OCI-LY7 (cell line): ENCODE measurements around the gene ZXDC. TPM values are rescaled to one million over a fixed set of nuclear protein-coding genes. Genes with fewer than 3 reads are reported as not detected.

Source experiments
- BruUV-seq: library from RNA; stranded (reverse); fragments of 400-500 nt; replicated peaks from 2 replicates; lab custom pipeline; 2021; lab: Mats Ljungman, UMichigan
- CTCF ChIA-PET: fragments of 300-600 bp; sonication (Branson Sonifier 250); formaldehyde crosslinking; loops from one replicate; lab custom pipeline; 2022; ENCODE audit warnings: antibody characterized with exemption; ENCODE audit not compliant: unreplicated experiment; lab: Charles Lee
- POLR2A ChIA-PET: fragments of 300-600 bp; sonication (Branson Sonifier 250); formaldehyde crosslinking; loops from one replicate; lab custom pipeline; 2022; ENCODE audit warnings: antibody characterized with exemption; lab: Charles Lee
- DNase-seq: peaks from one replicate; pipeline ENCODE4 v3.0.0-alpha.2; 2015; ENCODE audit warnings: low spot score
- H2AFZ ChIP-seq: fragments of 200-600 bp; sonication (generic), shearing (Covaris generic); 2 replicates; pipeline ENCODE4 v1.6.1; 2014; ENCODE audit warnings: mild to moderate bottlenecking, antibody characterized with exemption, low read length, moderate library complexity
- H3K27ac ChIP-seq: fragments of 200-600 bp; sonication (generic); 2 replicates; pipeline ENCODE4 v1.5.1; 2014; ENCODE audit warnings: mixed run types, low read depth, mild to moderate bottlenecking, moderate library complexity, low read length, inconsistent platforms; ENCODE audit not compliant: poor library complexity, severe bottlenecking
- H3K36me3 ChIP-seq: fragments of 200-600 bp; sonication (generic); 2 replicates; pipeline ENCODE4 v1.6.1; 2014; ENCODE audit warnings: mild to moderate bottlenecking, antibody characterized with exemption, low read length, moderate library complexity, mixed read lengths; ENCODE audit not compliant: insufficient read depth
- H3K4me1 ChIP-seq: fragments of 200-600 bp; sonication (generic); 2 replicates; pipeline ENCODE4 v1.5.1; 2014; ENCODE audit warnings: mild to moderate bottlenecking, low read length; ENCODE audit not compliant: insufficient read depth, poor library complexity, severe bottlenecking
- H3K4me2 ChIP-seq: fragments of 200-600 bp; sonication (generic); 2 replicates; pipeline ENCODE4 v1.6.1; 2014; ENCODE audit warnings: mild to moderate bottlenecking, low read length
- H3K4me3 ChIP-seq: fragments of 200-600 bp; sonication (generic); 2 replicates; pipeline ENCODE4 v1.5.1; 2014; ENCODE audit warnings: mild to moderate bottlenecking, low read depth, low read length; ENCODE audit not compliant: poor library complexity, severe bottlenecking
- H3K79me2 ChIP-seq: fragments of 200-600 bp; sonication (generic); 2 replicates; pipeline ENCODE4 v1.6.1; 2016; ENCODE audit warnings: low read depth, mild to moderate bottlenecking, low read length, moderate library complexity, mixed read lengths; ENCODE audit not compliant: insufficient read depth
- H3K9me2 ChIP-seq: fragments of 200-600 bp; sonication (generic); 2 replicates; pipeline ENCODE4 v1.6.1; 2016; ENCODE audit warnings: mild to moderate bottlenecking, low read length, mixed read lengths; ENCODE audit not compliant: insufficient read depth
- H3K9me3 ChIP-seq: fragments of 200-600 bp; sonication (generic); 2 replicates; pipeline ENCODE4 v1.6.1; 2014; ENCODE audit warnings: mild to moderate bottlenecking, mixed run types, low read length, mixed read lengths
- H4K20me1 ChIP-seq: fragments of 200-600 bp; sonication (generic); 2 replicates; pipeline ENCODE4 v1.6.1; 2014; ENCODE audit warnings: mild to moderate bottlenecking, antibody characterized with exemption, low read length, moderate library complexity, mixed read lengths; ENCODE audit not compliant: insufficient read depth
- CTCF ChIP-seq: fragments of 200-600 bp; sonication (generic); conservative IDR thresholded peaks from 2 replicates; pipeline ENCODE4 v1.5.1; 2014; ENCODE audit warnings: mild to moderate bottlenecking, antibody characterized with exemption, low read length, moderate library complexity, mixed read lengths
- EZH2phosphoT487 ChIP-seq: fragments of 200-600 bp; sonication (generic); IDR thresholded peaks from 2 replicates; pipeline ENCODE4 v1.6.1; 2018; ENCODE audit warnings: low read depth, borderline replicate concordance, mild to moderate bottlenecking, mixed run types, antibody characterized with exemption, low read length, moderate library complexity, mixed read lengths
- intact Hi-C: fragments of 100-400 bp; cut with micrococcal nuclease; formaldehyde crosslinking; loops from one replicate; pipeline ENCODE4 v1.10.0; 2022; ENCODE audit not compliant: unreplicated experiment
- total RNA-seq, 2 experiments: library from RNA; depleted of rRNA in 1 of 2; stranded (reverse); fragments of >200 nt in 1 of 2; shearing (Covaris generic) in 1 of 2; gene quantifications; 2 replicates each; pipeline ENCODE4 v1.2.3, GENCODE V29; 2014 to 2022

The ZXDC gene
- total RNA-seq, 2 experiments from 2014 or later, result 32.2 to 34.9 TPM

DNA sequence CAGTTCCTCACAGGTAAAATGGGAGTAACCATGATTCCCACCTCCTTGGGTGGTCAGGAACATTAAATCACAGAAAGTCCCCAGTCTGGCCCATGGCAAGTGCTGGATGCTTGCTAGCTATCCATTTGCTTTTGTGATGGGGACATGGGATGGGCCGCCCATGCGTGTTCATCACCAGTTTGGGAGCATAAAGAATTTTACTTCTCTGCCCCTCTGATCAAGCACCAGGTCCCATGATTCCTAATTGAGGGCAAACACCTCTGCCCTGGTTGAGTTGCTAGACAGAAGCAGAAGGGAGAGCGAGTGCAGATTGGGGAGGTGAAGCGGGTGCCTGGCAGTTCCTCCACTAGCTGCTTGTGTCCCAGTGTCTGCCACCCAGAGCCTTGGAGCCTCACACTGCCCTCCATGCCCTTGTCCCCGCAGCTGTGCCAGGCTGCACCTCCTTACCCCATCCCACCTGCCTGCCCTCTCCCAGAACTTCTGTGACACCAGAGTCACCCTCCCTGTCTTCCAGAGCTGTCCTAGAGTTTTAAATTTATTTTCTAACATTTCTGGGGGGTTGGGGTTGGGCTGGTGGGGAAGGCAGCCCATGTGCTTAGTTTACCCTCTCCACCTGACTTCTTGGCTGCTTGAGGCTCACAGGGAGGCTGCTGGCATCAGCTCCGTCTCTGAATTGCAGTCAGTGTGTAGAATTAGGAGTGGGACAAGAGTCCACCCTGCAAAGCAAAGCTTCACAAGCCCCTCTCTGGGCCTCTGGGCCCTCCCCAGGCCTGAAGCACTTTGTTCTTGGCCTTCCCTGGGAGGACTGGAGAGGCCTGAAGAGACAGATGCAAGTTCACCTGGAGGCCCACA lies 62.6 kb downstream of the ZXDC start:
- ChIA-PET POLR2A (no interaction called here), CTCF (no interaction called here)
- Histone ChIP-seq H3K79me2 (no peaks in the 10 kb centered on the region), H2AFZ (no peak overlapping the region), H3K4me2 (no peak overlapping the region), H3K4me3 (no peak overlapping the region), H3K9me3 (no peaks in the 10 kb centered on the region), H3K4me1 (no peaks in the 10 kb centered on the region), H3K27ac (no peak overlapping the region), H3K9me2 (no peaks in the 10 kb centered on the region), H3K36me3 (no peaks in the 10 kb centered on the region), H4K20me1 (no peaks in the 10 kb centered on the region)
- no peak for DNase-seq
- intact Hi-C loops, result no loop called here
- BruUV-seq, result no TSS peak
- TF ChIP-seq EZH2phosphoT487 (no peak), CTCF (no peak)

- H3K4me3 ChIP-seq, result no peak overlapping the region
- intact Hi-C loops, result no loop called here
- H3K27ac ChIP-seq, result no peak overlapping the region
- H3K79me2 ChIP-seq, result no peaks in the 10 kb centered on the region
- no TSS peak for BruUV-seq
- H4K20me1 ChIP-seq, result no peaks in the 10 kb centered on the region
- H3K9me2 ChIP-seq, result no peaks in the 10 kb centered on the region
- H2AFZ ChIP-seq, result no peak overlapping the region
- no peak overlapping the region for H3K4me2 ChIP-seq
- DNase-seq, result no peak
- no peaks in the 10 kb centered on the region for H3K36me3 ChIP-seq
- POLR2A ChIA-PET, result no interaction called here
- H3K4me1 ChIP-seq, result no peaks in the 10 kb centered on the region
- TF ChIP-seq CTCF (no peak), EZH2phosphoT487 (no peak)
- CTCF ChIA-PET, result no interaction called here
- H3K9me3 ChIP-seq, result no peaks in the 10 kb centered on the region
Observed at GRCh38 chr3:126408099-126408498, 67.6 kb downstream of the ZXDC start.

GRCh38 chr3:126407412-126408044 lies 68.2 kb downstream of the ZXDC start:
- Histone ChIP-seq H3K4me1 (no peaks in the 10 kb centered on the region), H3K4me3 (no peak overlapping the region), H3K36me3 (no peaks in the 10 kb centered on the region), H3K9me3 (no peaks in the 10 kb centered on the region), H3K4me2 (no peak overlapping the region), H3K27ac (no peak overlapping the region), H4K20me1 (no peaks in the 10 kb centered on the region), H2AFZ (no peak overlapping the region), H3K9me2 (no peaks in the 10 kb centered on the region), H3K79me2 (no peaks in the 10 kb centered on the region)
- POLR2A ChIA-PET, result no interaction called here
- no peak for DNase-seq
- TF ChIP-seq EZH2phosphoT487, result no peak
- TF ChIP-seq CTCF, result no peak
- intact Hi-C loops, result no loop called here
- CTCF ChIA-PET, result no interaction called here
- no TSS peak for BruUV-seq
